Activated CD4-positive, alpha-beta T cell treated with anti-CD3 and anti-CD28 coated beads, Interleukin-2, amount 50 U/mL, for 1 hour (primary cell): Measurements from ENCODE around the gene PLCB2.

ENCODE experiments used
- DNase-seq: peaks from one replicate; pipeline ENCODE4 v3.0.0-alpha.2; 2020

PLCB2 gene

DNA sequence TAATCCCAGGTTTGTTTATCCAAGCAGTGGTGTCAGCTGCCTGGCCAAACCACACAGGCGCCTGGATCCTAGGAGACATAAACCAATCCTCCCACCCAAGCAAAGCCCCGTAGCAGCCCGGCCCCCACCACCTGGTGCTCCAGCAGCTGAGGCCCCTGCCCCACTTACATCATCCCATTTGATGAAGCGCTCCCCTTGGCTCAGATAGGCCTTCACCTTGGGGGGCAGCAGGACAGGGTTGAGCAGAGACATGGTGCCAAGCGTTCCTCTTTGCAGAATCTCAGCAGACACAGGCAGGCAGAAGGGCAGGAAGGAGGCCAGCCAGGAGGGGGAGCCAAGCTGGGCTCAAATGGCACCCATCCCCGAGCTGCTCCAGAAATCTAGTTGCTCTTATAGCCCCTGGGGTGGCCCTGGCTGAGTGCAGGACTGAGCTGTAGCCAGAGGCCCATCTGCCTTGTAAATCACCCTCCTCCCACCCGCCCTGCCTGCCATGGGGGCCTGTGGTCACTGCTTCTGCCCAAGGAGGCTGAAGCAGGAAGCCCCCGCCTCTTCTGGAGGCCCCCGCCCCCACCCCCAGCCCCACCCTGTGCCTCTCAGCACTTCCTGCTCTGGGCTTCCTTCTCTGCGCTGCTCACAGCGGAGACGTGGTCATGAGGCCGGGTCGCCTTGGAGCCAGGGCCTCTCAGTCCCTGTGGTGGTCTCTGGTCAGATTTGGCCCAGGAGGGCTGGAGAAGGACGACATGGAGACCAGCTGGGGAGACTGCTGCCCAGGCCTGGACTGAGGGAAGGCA is at the start of gene PLCB2:
Gene PLCB2, minus strand, starts transcription at position 515 of the 791 bp plus-strand sequence. Its CDS starts 263 bp downstream, at position 252.
- DNase-seq: peak; percentile 69

- no peak for DNase-seq
These were observed 49.5 kb upstream of the PLCB2 start for GRCh38 chr15:40357246-40357645.

GRCh38 chr15:40355976-40356585 is 48.3 kb upstream of the PLCB2 start:
- no peak for DNase-seq

GRCh38 chr15:40354408-40355171 is 46.9 kb upstream of the PLCB2 start:
- no peak for DNase-seq

GRCh38 chr15:40353697-40354096 is 46.0 kb upstream of the PLCB2 start:
- DNase-seq: no peak

DNA sequence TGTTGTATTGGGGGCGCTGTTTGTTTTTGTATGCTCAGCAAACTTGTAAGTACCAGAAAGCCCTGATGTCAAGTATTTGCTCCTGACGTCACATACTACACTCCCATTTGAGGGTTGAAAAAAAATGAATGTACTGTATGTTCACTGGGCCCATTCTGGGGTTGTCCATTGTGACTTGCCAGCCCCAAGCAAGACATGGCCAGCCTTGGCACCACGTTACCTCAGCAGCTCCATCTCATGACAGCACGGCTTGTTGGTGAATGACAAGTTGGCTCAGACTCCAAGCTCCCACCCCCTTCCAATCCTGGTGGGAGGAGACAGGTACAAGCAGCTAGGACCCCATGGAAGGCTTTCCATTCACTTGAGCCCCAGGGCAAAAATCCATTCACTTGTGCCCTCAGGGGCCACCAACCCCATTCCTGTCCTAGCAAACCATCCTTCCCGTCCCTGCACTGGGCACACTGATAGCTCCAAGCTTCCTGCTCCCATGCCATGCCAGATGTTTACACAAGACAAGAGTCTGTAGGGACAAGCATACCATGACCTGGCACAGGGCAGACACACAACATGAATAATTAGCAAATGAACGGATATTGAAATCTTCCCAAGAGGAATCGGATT is 44.7 kb upstream of the PLCB2 start:
- no peak for DNase-seq

- no peak for DNase-seq
These were observed 41.4 kb upstream of the PLCB2 start for GRCh38 chr15:40349163-40349562.

GRCh38 chr15:40348474-40348870 is 40.7 kb upstream of the PLCB2 start:
- DNase-seq: no peak

GRCh38 chr15:40347559-40348473 is 40.1 kb upstream of the PLCB2 start:
- DNase-seq: no peak

DNA sequence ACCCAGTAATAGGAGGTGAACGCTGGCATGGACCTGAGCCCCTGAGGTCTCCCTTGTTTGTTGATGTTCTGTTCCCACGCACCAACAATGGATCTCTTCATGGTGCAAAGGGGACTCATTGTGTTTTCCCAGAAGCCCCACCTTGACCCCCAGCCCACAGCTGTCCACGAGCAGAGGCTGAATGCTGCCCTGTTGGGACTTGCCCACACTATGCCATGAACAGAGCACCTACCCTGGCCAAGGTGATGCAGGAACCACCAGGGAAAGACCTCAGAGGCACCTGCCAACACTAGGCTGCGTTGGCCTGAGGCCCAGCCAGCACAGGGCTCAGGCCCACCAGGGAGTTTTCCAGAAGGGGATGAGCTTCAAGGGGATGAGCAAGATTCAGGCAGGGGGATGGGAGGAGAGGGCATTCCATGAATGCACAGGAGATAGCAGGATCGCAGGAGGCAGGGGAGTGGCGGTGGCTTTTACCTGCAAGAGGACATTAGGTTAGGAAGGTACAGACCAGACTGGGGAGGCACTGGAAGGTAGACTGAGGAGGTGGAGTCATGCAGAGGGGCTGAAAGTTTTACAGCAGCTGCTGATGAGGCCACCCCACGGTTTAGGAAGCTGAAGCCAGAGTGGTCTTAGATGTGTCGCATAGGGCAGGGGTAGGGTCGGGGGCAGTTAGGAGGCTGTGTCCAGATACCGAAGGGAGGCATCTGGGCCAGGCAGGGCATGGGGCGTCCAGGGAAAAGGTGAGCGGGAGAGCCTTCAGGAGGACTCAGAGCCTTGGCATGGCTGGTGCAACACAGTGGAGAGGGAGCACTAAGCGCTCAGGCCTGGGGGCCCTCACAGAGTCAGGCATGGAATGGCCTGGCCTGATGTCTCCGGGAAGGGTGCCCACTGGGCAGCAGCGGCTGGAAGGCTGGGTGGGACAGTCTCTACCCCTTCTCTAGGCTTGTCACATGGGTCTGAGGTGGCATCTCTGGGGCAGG is 39.1 kb upstream of the PLCB2 start:
- no peak for DNase-seq

- no peak for DNase-seq
These were observed 38.3 kb upstream of the PLCB2 start for GRCh38 chr15:40345867-40346578.

DNA sequence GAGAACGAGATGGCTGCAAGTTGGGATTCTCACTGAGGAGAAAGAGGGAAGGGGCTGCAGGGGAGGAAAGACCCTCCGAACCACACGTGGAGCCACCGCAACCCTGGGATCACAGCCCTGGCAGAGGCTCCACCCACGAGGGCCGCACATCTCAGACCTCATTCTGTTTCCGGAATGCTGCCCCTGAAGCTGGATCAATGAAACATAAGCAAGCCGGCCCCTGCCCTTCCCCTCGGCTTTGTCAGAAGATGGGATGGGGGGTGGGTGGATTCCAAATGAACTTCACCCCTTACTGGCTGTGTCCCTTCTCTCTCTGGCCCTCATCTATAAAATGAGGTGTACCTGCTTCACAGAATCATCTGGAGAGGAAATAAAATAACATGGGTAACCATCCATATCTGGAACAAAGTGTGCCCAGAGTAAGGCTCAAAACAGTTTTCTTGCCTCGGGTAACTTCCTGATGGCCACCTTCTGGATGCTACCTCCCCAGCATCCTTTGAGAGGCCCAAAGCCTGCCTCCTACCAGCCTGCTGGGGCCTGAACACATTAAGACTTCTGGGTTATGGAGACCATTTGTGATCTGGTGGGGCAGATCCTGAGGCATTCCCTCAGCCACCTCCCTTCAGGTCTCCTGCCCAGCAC is 37.6 kb upstream of the PLCB2 start:
- DNase-seq: no peak

GRCh38 chr15:40344631-40345120 is 36.9 kb upstream of the PLCB2 start:
- DNase-seq: peak; percentile 70

DNA sequence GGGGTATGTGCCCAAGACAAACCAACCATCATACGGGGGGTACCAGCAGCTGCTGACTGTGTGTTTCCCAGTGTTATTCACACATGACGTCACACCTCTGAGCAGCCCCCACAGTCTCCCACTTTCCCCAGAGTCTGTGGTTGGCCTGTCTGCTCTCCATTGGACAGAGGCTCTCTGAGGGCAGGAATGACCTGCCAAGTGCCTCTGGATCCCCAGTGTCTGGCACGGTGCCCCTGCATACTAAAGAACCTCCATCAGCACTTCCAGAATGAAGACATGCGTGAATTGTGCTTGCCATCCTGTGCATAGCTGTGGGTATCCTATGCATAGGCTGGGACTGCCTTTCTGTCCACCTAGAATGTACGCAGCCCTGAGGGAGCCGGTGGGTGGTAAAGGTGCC is 36.5 kb upstream of the PLCB2 start:
- DNase-seq: no peak

DNA sequence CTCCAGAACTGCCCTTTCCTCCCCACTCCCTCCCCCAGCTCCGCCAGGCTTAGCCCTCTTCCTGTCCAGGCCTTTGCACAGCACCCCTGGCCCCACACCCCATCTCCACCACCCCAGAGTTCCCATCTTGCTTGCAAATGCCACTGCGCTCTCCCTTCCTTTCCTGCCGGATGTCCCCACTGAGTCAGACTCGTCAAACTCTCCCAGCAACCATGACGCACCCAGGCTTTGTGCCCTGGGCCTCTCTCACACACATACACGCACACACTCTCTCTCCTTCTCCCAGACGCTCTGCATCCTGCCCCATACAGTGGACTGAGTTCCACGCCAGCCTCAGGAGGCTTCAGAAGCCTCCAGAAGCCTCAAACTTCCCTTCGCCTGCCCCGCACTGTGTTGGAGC is 35.8 kb upstream of the PLCB2 start:
- DNase-seq: no peak

GRCh38 chr15:40342416-40343320 is 34.9 kb upstream of the PLCB2 start:
- DNase-seq: no peak

GRCh38 chr15:40340740-40341400 is 33.1 kb upstream of the PLCB2 start, which contains the start of gene CCDC9B:
Gene CCDC9B, minus strand, starts transcription at chr15:40340939. Its CDS starts 120 bp downstream, at chr15:40340819.
- no peak for DNase-seq
